Neural cell (in vitro differentiated cells): ENCODE data around the gene UVRAG. TPM values are rescaled to one million over a fixed set of nuclear protein-coding genes. Genes with fewer than 3 reads are reported as not detected.
"Not testable (repeated sequence)": the region's sequence is repeated elsewhere in the genome, so short reads cannot be mapped to it uniquely, and the experiment has no call there.

Source experiments
- H2AFZ ChIP-seq: fragments of 200-600, 300-800 bp; sonication (generic), shearing (Covaris generic); 2 replicates; pipeline ENCODE4 v1.6.0; 2014; ENCODE audit warnings: low read depth, mild to moderate bottlenecking, antibody characterized with exemption, low read length, moderate library complexity
- H3F3A ChIP-seq: fragments of 200-600 bp; shearing (Covaris generic); 2 replicates; pipeline ENCODE4 v1.6.1; 2016; ENCODE audit warnings: mild to moderate bottlenecking, moderate library complexity, mixed read lengths, antibody characterized with exemption, low read length; ENCODE audit not compliant: insufficient read depth, poor library complexity, severe bottlenecking
- H3K27ac ChIP-seq: fragments of 200-600, 300-800 bp; sonication (generic), shearing (Covaris generic); 2 replicates; pipeline ENCODE4 v1.5.1; 2014; ENCODE audit warnings: mild to moderate bottlenecking, low read length, moderate library complexity
- H3K27me3 ChIP-seq: fragments of 300-800, 200-600 bp; sonication (generic), shearing (Covaris generic); 2 replicates; pipeline ENCODE4 v1.6.0; 2014; ENCODE audit warnings: mild to moderate bottlenecking, low read depth, low read length, moderate library complexity; ENCODE audit not compliant: insufficient read depth
- H3K36me3 ChIP-seq: fragments of 300-800, 200-600 bp; sonication (generic), shearing (Covaris generic); 2 replicates; pipeline ENCODE4 v1.5.1; 2014; ENCODE audit warnings: mild to moderate bottlenecking, antibody characterized with exemption, low read length, moderate library complexity; ENCODE audit not compliant: insufficient read depth
- H3K4me2 ChIP-seq: fragments of 300-800, 200-600 bp; sonication (generic), shearing (Covaris generic); 2 replicates; pipeline ENCODE4 v1.6.0; 2014; ENCODE audit warnings: mild to moderate bottlenecking, low read length
- H3K4me3 ChIP-seq: fragments of 300-800, 200-600 bp; sonication (generic), shearing (Covaris generic); 2 replicates; pipeline ENCODE4 v1.5.1; 2014; ENCODE audit warnings: mild to moderate bottlenecking, low read length, moderate library complexity
- H3K79me2 ChIP-seq: fragments of 200-600 bp; shearing (Covaris generic); replicated peaks from 2 replicates; pipeline ENCODE4 v1.6.0; 2014; ENCODE audit warnings: mild to moderate bottlenecking, low read length, moderate library complexity; ENCODE audit not compliant: insufficient read depth
- H3K9ac ChIP-seq: fragments of 300-800, 200-600 bp; sonication (generic), shearing (Covaris generic); 2 replicates; pipeline ENCODE4 v1.6.1; 2016; ENCODE audit warnings: mild to moderate bottlenecking, low read length, mixed read lengths
- H3K9me2 ChIP-seq: fragments of 200-600 bp; shearing (Covaris generic); 2 replicates; pipeline ENCODE4 v1.6.1; 2016; ENCODE audit warnings: mild to moderate bottlenecking, low read length, mixed read lengths; ENCODE audit not compliant: insufficient read depth
- H3K9me3 ChIP-seq: fragments of 200-600, 300-800 bp; sonication (generic), shearing (Covaris generic); 2 replicates; pipeline ENCODE4 v1.6.1; 2016; ENCODE audit warnings: mild to moderate bottlenecking, mixed run types, low read length, moderate library complexity, mixed read lengths
- H4K20me1 ChIP-seq: fragments of 200-600 bp; shearing (Covaris generic); 2 replicates; pipeline ENCODE4 v1.6.1; 2016; ENCODE audit warnings: mild to moderate bottlenecking, mixed run types; ENCODE audit not compliant: insufficient read depth
- CTCF ChIP-seq: fragments of 450-650 bp; IDR thresholded peaks from 2 replicates; pipeline ENCODE4 v1.5.1; 2014; ENCODE audit warnings: antibody characterized with exemption, mild to moderate bottlenecking, moderate library complexity; ENCODE audit not compliant: poor library complexity, severe bottlenecking
- EP300 ChIP-seq: fragments of 450-650 bp; conservative IDR thresholded peaks from 2 replicates; pipeline ENCODE4 v1.6.1; 2014; ENCODE audit warnings: antibody characterized with exemption, mild to moderate bottlenecking, moderate library complexity; ENCODE audit not compliant: poor library complexity, severe bottlenecking
- EZH2 ChIP-seq: fragments of 200-600, 300-800 bp; shearing (Covaris generic), sonication (generic); IDR thresholded peaks from 2 replicates; pipeline ENCODE4 v1.6.1; 2014; ENCODE audit warnings: antibody characterized with exemption, low read length, borderline replicate concordance, mild to moderate bottlenecking; ENCODE audit not compliant: insufficient read depth, poor library complexity, severe bottlenecking
- MXI1 ChIP-seq: fragments of 450-650 bp; conservative IDR thresholded peaks from 2 replicates; pipeline ENCODE4 v1.6.1; 2014; ENCODE audit warnings: antibody characterized with exemption, mild to moderate bottlenecking; ENCODE audit not compliant: poor library complexity, severe bottlenecking
- POLR2AphosphoS5 ChIP-seq: IDR thresholded peaks from 2 replicates; pipeline ENCODE4 v1.6.1; 2012
- RAD21 ChIP-seq: fragments of 450-650 bp; conservative IDR thresholded peaks from 2 replicates; pipeline ENCODE4 v1.6.1; 2014; ENCODE audit warnings: antibody characterized with exemption, mild to moderate bottlenecking, moderate library complexity
- REST ChIP-seq: IDR thresholded peaks from 2 replicates; pipeline ENCODE4 v1.6.1; 2012; ENCODE audit warnings: borderline replicate concordance
- SMC3 ChIP-seq: fragments of 450-650 bp; conservative IDR thresholded peaks from 2 replicates; pipeline ENCODE4 v1.6.1; 2014; ENCODE audit warnings: antibody characterized with exemption, mild to moderate bottlenecking, moderate library complexity; ENCODE audit not compliant: poor library complexity
- TAF1 ChIP-seq: IDR thresholded peaks from 2 replicates; pipeline ENCODE4 v1.6.1; 2012; ENCODE audit warnings: low read depth
- polyA plus RNA-seq: library from polyadenylated mRNA; depleted of rRNA; stranded (reverse); fragments of >200 nt; gene quantifications from 2 replicates; pipeline ENCODE4 v1.2.3, GENCODE V29; 2014

Gene UVRAG
- polyA plus RNA-seq, 1 donor from 2014 or later: 31.6 TPM

GRCh38 chr11:76074148-76075095 is 259.4 kb downstream of the UVRAG start:
- no peak overlapping the region for H3K9ac ChIP-seq
- no peaks in the 10 kb centered on the region for H3K36me3 ChIP-seq
- H3F3A ChIP-seq: no peaks in the 10 kb centered on the region
- H3K4me2 ChIP-seq: no peak overlapping the region
- no peaks in the 10 kb centered on the region for H3K9me2 ChIP-seq
- H3K27ac ChIP-seq: no peak overlapping the region
- TF ChIP-seq REST (no peak), EZH2 (no peak), RAD21 (no peak), CTCF (no peak), POLR2AphosphoS5 (no peak), MXI1 (no peak)
- H2AFZ ChIP-seq: no peak overlapping the region
- no peaks in the 10 kb centered on the region for H3K27me3 ChIP-seq
- H3K79me2 ChIP-seq: no peaks in the 10 kb centered on the region
- H3K4me3 ChIP-seq: no peak overlapping the region
- no peaks in the 10 kb centered on the region for H3K9me3 ChIP-seq
- H4K20me1 ChIP-seq: no peaks in the 10 kb centered on the region

- Histone ChIP-seq H4K20me1 (no peaks in the 10 kb centered on the region), H3K4me2 (no peak overlapping the region), H3K79me2 (no peaks in the 10 kb centered on the region), H3K27me3 (no peaks in the 10 kb centered on the region), H3K36me3 (no peaks in the 10 kb centered on the region), H3K9ac (no peak overlapping the region), H3K9me2 (no peaks in the 10 kb centered on the region), H2AFZ (no peak overlapping the region), H3K27ac (no peak overlapping the region), H3F3A (no peaks in the 10 kb centered on the region), H3K4me3 (no peak overlapping the region), H3K9me3 (no peaks in the 10 kb centered on the region)
- TF ChIP-seq EP300 (no peak), TAF1 (no peak), POLR2AphosphoS5 (no peak), EZH2 (no peak), REST (no peak), RAD21 (no peak), CTCF (no peak), MXI1 (no peak), SMC3 (no peak)
These were observed 260.7 kb downstream of the UVRAG start for GRCh38 chr11:76075716-76076115.

GRCh38 chr11:76076253-76076652 is 261.2 kb downstream of the UVRAG start:
- H3K9me2 ChIP-seq, H3K27me3 ChIP-seq, H3K27ac ChIP-seq, H2AFZ ChIP-seq, H3K79me2 ChIP-seq, H3F3A ChIP-seq, H4K20me1 ChIP-seq, H3K36me3 ChIP-seq, H3K4me3 ChIP-seq, H3K9ac ChIP-seq, H3K4me2 ChIP-seq, H3K9me3 ChIP-seq: not testable (repeated sequence)
